K562 treated with DMSO at 1 percent for 12 hours (cell line): Measurements from ENCODE around the gene SYCP2. TPM values are rescaled to one million over a fixed set of nuclear protein-coding genes. Genes with fewer than 3 reads are reported as not detected.

Source experiments
- total RNA-seq: library from RNA; unstranded; fragments of 300-600 nt; gene quantifications from 2 replicates; pipeline ENCODE4 v1.2.3, GENCODE V29; 2022; ENCODE audit not compliant: insufficient read depth

SYCP2 gene
- 0.23 and 0.78 TPM in 2 replicates for total RNA-seq

GRCh38 chr20:59933296-59933848 lies at the start of gene SYCP2:
SYCP2 (minus strand) TSS chr20:59933637; CDS start chr20:59922413, 11,224 bp downstream.

GRCh38 chr20:59958123-59958522 lies 24.7 kb upstream of the SYCP2 start, which contains the start of gene CDH26:
CDH26 (plus strand) TSS chr20:59958423; CDS start chr20:59958727, 304 bp downstream.

GRCh38 chr20:59940129-59940955 lies 6.9 kb upstream of the SYCP2 start, which contains the start of the genes FAM217B and PPP1R3D:
FAM217B (plus strand) TSS chr20:59940389; CDS start chr20:59943944, 3,555 bp downstream.
PPP1R3D (minus strand) TSS chr20:59940305; CDS start chr20:59939931, 374 bp downstream.

Other genes with a start within 250 kb of the SYCP2 start
- 1.3 and 5.4 TPM in 2 replicates for gene PPP1R3D, start 6.7 kb upstream of the SYCP2 start, total RNA-seq
- 3.9 and 13.6 TPM in 2 replicates for gene FAM217B, start 6.8 kb upstream of the SYCP2 start, total RNA-seq
- gene CDH26, start 24.8 kb upstream of the SYCP2 start, total RNA-seq, result 0.99 TPM in 1 of 2 replicates, not detected in the other